Esophagus (tissue), 2 donors: ENCODE data around the gene RGS7. TPM values are rescaled to one million over a fixed set of nuclear protein-coding genes. Genes with fewer than 3 reads are reported as not detected.

Experiments
- H3K27ac ChIP-seq, 2 donors: one replicate each; pipeline ENCODE4 v1.5.1; 2013; ENCODE audit warnings: low read depth in 2 of 2, mild to moderate bottlenecking in 2 of 2, inconsistent platforms in 1 of 2, low read length in 1 of 2, moderate library complexity in 1 of 2
- H3K27me3 ChIP-seq, 2 donors: one replicate each; pipeline ENCODE4 v1.6.1; 2013; ENCODE audit warnings: low read length in 2 of 2, control low read depth in 1 of 2, mild to moderate bottlenecking in 1 of 2; ENCODE audit not compliant: insufficient read depth in 2 of 2, control insufficient read depth in 1 of 2
- H3K36me3 ChIP-seq, 2 donors: one replicate each; pipeline ENCODE4 v1.6.1; 2013; ENCODE audit warnings: low read length in 1 of 2; ENCODE audit not compliant: control insufficient read depth in 2 of 2, insufficient read depth in 2 of 2
- H3K4me1 ChIP-seq, 2 donors: one replicate each; pipeline ENCODE4 v1.6.1; 2013; ENCODE audit warnings: low read length in 1 of 2; ENCODE audit not compliant: control insufficient read depth in 2 of 2, insufficient read depth in 2 of 2
- H3K4me3 ChIP-seq, 2 donors: one replicate each; pipeline ENCODE4 v1.5.1; 2013; ENCODE audit warnings: low read length in 2 of 2, mild to moderate bottlenecking in 2 of 2, low read depth in 1 of 2, moderate library complexity in 1 of 2
- H3K9me3 ChIP-seq, 2 donors: one replicate each; pipeline ENCODE4 v1.6.1; 2013; ENCODE audit warnings: mild to moderate bottlenecking in 2 of 2, low read depth in 1 of 2, low read length in 1 of 2, moderate library complexity in 1 of 2; ENCODE audit not compliant: control insufficient read depth in 2 of 2, insufficient read depth in 1 of 2
- WGBS, 2 donors: extraction: QIAGEN DNeasy Blood & Tissue Kit; methylation state at CpG; one replicate each; pipeline ENCODE4 v1.1.7; 2013; 5-methylcytosine and 5-hydroxymethylcytosine counted together
- polyA plus RNA-seq, 2 donors: library from polyadenylated mRNA; stranded (reverse); fragments of 200-250 nt; gene quantifications; one replicate each; pipeline ENCODE4 v1.2.3, GENCODE V29; 2013
- donor health status: healthy with polysubstance abuse.
- donor health status: Bipolar disorder and iron deficiency.

Gene RGS7
- polyA plus RNA-seq = under 1 TPM in 1 of 2 donors, not detected in 1; 0.02 TPM

- WGBS, 2 donors = 1 to 2% methylated on average over 51 to 105 of the region's 105 CpGs
- H3K4me3 ChIP-seq = peak within 1 kb of the TSS; percentile 47 to 49
- no peaks in the 10 kb centered on the region for H3K9me3 ChIP-seq
- H3K36me3 ChIP-seq = no peaks in the 10 kb centered on the region
- H3K27me3 ChIP-seq = peaks cover 4 to 5% of the 10 kb centered on the region in 2 donors
- H3K27ac ChIP-seq = no peak within 1 kb of the TSS
- peaks cover 2 to 11% of the 10 kb centered on the region in 2 donors for H3K4me1 ChIP-seq
Measured at GRCh38 chr1:241356519-241357365, at the start of gene RGS7. Gene RGS7 (minus strand): TSS chr1:241357205.

- H3K27ac ChIP-seq = no peak overlapping the region
- no peaks in the 10 kb centered on the region for H3K4me1 ChIP-seq
- no peaks in the 10 kb centered on the region for H3K27me3 ChIP-seq
- no peaks in the 10 kb centered on the region for H3K36me3 ChIP-seq
- no peaks in the 10 kb centered on the region for H3K9me3 ChIP-seq
- 86 to 89% methylated on average over 3 of the region's 3 CpGs for WGBS, 2 donors
- no peak overlapping the region for H3K4me3 ChIP-seq
Measured at GRCh38 chr1:241406421-241406820, 49.4 kb upstream of the RGS7 start.

GRCh38 chr1:241401156-241401555 is 44.2 kb upstream of the RGS7 start:
- H3K27me3 ChIP-seq = no peaks in the 10 kb centered on the region
- H3K27ac ChIP-seq = no peak overlapping the region
- no peaks in the 10 kb centered on the region for H3K36me3 ChIP-seq
- H3K4me1 ChIP-seq = no peaks in the 10 kb centered on the region
- no peaks in the 10 kb centered on the region for H3K9me3 ChIP-seq
- 82 to 83% methylated on average over 6 of the region's 6 CpGs for WGBS, 2 donors
- no peak overlapping the region for H3K4me3 ChIP-seq

- 50 to 57% methylated on average over 6 of the region's 6 CpGs for WGBS, 2 donors
- Histone ChIP-seq H3K4me1 (no peaks in the 10 kb centered on the region), H3K27ac (no peak overlapping the region), H3K9me3 (no peaks in the 10 kb centered on the region), H3K27me3 (no peaks in the 10 kb centered on the region), H3K4me3 (no peak overlapping the region), H3K36me3 (no peaks in the 10 kb centered on the region)
Measured at GRCh38 chr1:241396747-241397681, 40.0 kb upstream of the RGS7 start.

- no peaks in the 10 kb centered on the region for H3K4me1 ChIP-seq
- H3K27ac ChIP-seq = no peak overlapping the region
- no peaks in the 10 kb centered on the region for H3K36me3 ChIP-seq
- no peaks in the 10 kb centered on the region for H3K9me3 ChIP-seq
- WGBS, 2 donors = 42 to 44% methylated on average over 5 of the region's 5 CpGs
- H3K27me3 ChIP-seq = no peaks in the 10 kb centered on the region
- no peak overlapping the region for H3K4me3 ChIP-seq
Measured at GRCh38 chr1:241391926-241392710, 35.1 kb upstream of the RGS7 start.

- no peaks in the 10 kb centered on the region for H3K27me3 ChIP-seq
- H3K9me3 ChIP-seq = no peaks in the 10 kb centered on the region
- no peaks in the 10 kb centered on the region for H3K36me3 ChIP-seq
- no peak overlapping the region for H3K4me3 ChIP-seq
- H3K4me1 ChIP-seq = no peaks in the 10 kb centered on the region
- WGBS, 2 donors = 74 to 81% methylated on average over 2 of the region's 2 CpGs
- no peak overlapping the region for H3K27ac ChIP-seq
Measured at GRCh38 chr1:241390526-241390925, 33.5 kb upstream of the RGS7 start.

- no peaks in the 10 kb centered on the region for H3K4me1 ChIP-seq
- H3K27me3 ChIP-seq = no peaks in the 10 kb centered on the region
- H3K4me3 ChIP-seq = no peak overlapping the region
- H3K36me3 ChIP-seq = no peaks in the 10 kb centered on the region
- 52 to 58% methylated on average over 3 of the region's 3 CpGs for WGBS, 2 donors
- no peak overlapping the region for H3K27ac ChIP-seq
- no peaks in the 10 kb centered on the region for H3K9me3 ChIP-seq
Measured at GRCh38 chr1:241389400-241389799, 32.4 kb upstream of the RGS7 start.

GRCh38 chr1:241387216-241387615 is 30.2 kb upstream of the RGS7 start:
- Histone ChIP-seq H3K4me1 (no peaks in the 10 kb centered on the region), H3K9me3 (no peaks in the 10 kb centered on the region), H3K4me3 (no peak overlapping the region), H3K27ac (no peak overlapping the region), H3K36me3 (no peaks in the 10 kb centered on the region), H3K27me3 (no peaks in the 10 kb centered on the region)

- Histone ChIP-seq H3K4me3 (no peak overlapping the region), H3K9me3 (no peaks in the 10 kb centered on the region), H3K36me3 (no peaks in the 10 kb centered on the region), H3K27me3 (no peaks in the 10 kb centered on the region), H3K4me1 (no peaks in the 10 kb centered on the region), H3K27ac (no peak overlapping the region)
- WGBS, 2 donors = 55 to 62% methylated on average over 2 of the region's 2 CpGs
Measured at GRCh38 chr1:241376701-241377100, 19.7 kb upstream of the RGS7 start.
